Globus pallidus (tissue), 1 donor: ENCODE measurements around the gene MRGPRE.
"Not testable (repeated sequence)": the region's sequence is repeated elsewhere in the genome, so short reads cannot be mapped to it uniquely, and the experiment has no call there.

Experiments
- DNase-seq: peaks from one replicate; pipeline ENCODE4 v3.0.0-alpha.2; 2015; ENCODE audit warnings: low spot score

Gene MRGPRE, protein sequence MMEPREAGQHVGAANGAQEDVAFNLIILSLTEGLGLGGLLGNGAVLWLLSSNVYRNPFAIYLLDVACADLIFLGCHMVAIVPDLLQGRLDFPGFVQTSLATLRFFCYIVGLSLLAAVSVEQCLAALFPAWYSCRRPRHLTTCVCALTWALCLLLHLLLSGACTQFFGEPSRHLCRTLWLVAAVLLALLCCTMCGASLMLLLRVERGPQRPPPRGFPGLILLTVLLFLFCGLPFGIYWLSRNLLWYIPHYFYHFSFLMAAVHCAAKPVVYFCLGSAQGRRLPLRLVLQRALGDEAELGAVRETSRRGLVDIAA

DNA sequence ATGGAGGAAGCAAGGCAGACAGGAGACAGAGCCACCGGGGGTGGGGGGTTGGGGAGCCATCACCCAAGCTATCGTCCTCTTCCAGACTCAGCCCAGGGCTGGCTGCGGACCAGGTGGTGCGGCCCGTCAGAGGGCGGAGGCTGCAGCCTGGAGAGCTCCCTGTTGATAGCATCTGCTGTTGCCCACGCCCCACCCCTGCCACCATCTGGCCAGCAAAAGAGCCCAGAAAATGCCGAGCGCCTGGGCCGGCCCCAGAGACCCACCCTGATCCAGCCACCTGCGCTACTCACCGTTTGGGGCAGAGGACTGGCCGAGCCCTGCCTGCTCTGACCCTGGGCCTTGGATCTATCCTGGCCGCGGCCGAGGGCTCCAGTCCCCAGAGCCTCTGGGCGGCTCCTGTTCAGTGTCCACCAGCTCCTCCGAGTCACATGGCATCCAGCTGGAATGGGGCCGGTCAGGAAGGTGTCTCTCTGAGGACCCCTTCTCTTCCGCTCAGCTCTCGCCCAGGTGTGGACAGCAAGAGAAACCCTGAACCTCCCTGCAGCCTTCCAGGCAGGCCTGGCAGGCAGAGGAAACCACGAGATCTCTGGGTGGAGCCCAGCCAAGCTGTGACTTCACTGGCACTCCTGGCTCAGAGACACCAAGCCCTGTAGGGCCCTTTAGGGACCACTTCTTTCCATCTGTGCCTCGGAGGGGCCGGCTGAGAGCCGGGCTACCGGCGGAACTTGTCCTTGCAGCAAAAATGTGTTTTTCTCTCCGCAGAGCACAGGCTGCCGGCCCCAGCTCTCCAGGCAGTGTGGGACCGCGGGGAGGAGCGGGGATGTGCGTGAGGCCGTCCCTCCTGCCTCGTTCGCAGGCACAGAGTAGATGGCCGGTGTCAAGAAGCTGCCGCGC lies at the start of gene MRGPRE:
TSS of gene MRGPRE (minus strand) at position 567 of the 894 bp plus-strand sequence. CDS start 3,618 bp downstream, outside the sequence.
- peak; percentile 5 for DNase-seq

DNA sequence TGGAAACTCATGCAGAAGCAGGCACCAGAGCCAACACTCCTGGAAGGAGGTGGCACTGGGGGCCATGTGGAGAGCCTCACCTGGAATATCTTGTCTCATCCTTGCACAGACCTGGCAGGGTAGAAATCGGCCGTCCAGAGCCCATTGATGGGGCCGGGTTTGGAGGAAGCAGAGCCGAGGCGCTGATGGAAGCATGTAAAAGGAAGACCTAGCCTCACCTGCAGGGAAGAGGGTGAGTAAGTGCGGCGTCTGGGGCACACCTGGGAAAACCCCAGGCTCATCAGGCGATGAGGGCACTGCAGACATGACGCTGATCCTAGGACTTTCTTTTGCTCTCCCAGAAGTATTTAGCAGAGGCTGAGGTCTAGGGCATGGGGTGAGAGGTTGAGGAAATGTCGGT lies 48.9 kb upstream of the MRGPRE start:
- DNase-seq: not testable (repeated sequence)

DNA sequence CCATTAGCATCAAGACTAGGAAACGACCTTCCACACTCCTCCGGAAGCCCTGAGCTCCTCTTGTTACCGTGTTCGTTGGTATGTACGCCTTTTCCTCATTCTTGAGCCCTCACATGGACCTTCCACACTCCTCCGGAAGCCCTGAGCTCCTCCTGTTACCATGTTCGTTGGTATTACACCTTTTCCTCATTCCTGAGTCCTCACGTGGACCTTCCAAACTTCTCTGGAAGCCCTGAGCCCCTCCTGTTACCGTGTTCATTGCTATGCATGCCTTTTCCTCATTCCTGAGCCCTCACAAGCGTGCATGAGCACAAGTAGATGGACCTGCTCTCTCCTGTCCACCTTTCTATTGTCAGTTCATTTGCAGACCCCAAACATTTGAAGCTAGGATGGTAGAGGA lies 48.4 kb upstream of the MRGPRE start:
- not testable (repeated sequence) for DNase-seq

DNA sequence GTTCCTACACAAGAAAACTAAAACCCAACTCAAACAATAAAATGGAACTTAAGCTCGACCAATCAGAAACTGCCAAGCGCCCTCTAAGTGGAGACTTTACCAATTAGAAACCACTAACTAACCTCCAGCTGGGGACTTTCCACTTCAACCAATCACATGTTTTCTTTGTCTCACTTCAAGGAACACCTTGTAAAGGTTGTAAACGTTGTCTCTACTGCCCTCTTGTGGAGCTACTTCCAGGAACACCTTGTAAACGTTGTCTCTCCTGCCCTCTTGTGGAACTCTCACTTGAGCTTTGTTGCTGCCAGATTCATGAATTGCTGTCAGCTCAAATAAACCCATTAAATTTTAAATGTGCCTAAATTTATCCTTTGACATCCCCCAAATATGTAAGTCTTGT lies 46.7 kb upstream of the MRGPRE start:
- not testable (repeated sequence) for DNase-seq

DNA sequence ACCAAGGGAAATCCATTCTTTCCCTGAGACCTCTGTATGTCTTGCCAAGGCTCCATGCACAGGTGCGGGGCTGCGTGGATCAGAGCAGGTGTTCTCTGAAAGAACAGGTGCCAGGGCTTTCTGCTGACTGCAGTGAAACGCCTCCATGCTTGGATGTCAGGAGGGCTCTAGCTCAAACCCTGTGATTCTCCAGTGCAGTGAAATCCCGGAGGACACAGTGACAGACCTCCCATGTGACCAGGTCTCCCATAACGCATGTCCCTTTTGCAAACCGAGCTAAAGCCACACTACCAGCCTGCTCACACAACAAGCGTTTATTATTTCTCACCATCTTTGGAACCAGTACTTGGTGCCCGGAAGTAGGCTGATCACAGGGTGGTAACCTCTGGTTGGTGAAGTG lies 41.4 kb upstream of the MRGPRE start:
- DNase-seq: not testable (repeated sequence)

DNA sequence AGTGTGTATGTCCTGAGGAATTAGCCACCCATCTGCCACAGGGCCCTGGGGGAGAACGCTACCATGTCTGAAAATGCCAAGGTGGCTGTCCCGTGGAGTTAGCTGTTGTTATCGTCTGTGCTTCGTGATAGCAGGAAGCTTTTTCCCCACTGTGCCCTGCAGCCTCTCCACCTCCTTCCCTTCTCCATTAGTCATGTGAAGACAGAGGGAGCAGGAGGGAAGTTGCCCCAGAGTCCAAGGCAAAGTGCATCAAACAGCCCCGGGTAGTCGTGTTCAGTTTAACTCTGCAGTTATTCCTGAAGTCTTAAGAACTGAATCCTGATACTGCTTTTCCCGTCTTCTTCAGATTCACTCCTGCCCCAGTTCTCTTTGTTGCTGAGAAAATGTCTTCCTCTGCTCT lies 30.3 kb upstream of the MRGPRE start:
- DNase-seq: not testable (repeated sequence)

DNA sequence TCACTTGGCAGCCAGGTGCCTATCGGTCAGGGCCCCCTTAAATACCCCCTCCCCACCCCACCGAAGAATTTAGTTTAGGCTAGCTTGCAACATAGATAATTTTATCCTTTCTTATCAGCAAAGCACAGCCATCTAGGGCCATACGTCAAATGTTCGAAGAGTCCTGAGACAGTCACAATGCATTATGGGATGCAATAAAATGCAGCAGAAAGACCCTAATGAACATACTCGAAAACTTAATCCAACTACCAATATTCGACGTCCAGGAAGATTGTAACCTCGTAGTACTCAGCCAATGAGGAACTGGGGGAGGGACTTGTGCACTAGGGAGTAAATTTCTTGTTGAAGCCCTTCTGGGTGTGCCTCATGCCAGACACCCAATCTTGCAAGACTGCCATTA lies 29.6 kb upstream of the MRGPRE start:
- DNase-seq: not testable (repeated sequence)

DNA sequence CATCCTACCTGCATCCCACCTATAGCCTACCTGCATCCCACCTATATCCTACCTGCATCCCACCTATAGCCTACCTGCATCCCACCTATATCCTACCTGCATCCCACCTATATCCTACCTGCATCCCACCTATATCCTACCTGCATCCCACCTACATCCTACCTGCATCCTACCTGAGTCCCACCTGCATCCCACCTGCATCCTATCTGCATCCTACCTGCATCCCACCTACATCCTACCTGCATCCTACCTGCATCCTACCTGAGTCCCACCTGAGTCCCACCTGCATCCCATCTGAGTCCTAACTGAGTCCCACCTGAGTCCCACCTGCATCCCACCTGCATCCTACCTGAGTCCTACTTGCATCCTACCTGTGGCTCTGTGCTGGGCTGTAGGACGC lies 25.3 kb upstream of the MRGPRE start:
- DNase-seq: not testable (repeated sequence)

DNA sequence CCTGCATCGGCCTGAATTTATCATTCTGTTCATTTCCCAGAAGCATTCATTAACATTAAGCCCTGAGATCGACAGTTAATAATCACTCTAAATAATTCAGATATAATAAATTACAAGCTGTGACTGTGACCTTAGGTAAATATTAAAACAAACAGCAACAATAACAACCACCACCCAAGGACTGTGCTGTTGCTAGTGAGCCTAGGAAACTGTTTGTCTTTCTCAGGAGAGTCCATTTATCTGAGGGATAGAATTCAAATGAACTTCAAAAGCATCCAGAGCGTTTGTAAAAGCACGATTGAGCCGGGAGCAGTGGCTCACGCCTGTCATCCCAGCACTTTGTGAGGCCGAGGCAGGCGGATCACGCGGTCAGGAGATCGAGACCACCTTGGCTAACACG lies 23.0 kb upstream of the MRGPRE start:
- not testable (repeated sequence) for DNase-seq

DNA sequence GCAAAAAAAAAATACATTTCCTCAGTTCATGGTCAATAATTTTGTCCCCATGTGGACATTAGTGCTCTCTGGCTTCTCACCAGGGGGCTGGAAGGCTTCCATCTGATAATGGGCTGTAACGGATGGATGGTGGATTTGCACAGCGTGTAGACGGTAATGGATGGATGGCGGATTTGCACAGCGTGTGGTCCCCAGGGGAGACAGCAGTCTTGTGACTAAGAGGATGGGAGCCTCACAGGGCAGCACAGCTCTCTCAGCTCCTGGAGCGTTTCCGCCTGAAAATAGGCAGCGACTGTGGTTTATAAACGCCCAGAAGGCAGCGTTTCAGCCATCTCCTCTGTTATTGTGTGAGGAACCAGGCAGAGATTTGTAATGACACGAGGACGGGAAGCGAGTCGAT lies 22.6 kb upstream of the MRGPRE start:
- DNase-seq: not testable (repeated sequence)

DNA sequence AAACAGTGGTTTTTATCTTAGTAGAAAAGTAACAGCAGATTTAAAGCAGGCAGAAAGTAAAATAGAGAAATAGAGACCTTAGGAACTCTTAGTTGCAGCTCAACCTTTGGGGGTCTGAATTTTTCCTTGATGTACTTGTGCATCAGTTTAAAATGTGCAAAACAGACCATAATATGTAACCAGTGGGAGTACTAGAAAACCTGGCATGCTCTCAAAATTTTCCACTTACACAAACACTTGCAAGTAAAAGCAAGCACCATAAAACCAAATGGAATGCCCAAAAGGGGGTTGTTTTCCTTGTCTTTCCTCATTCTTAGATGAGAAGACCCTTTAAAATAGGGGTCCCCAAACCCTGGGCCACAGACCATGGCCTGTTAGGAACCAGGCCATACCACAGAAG lies 12.9 kb upstream of the MRGPRE start:
- DNase-seq: no peak

DNA sequence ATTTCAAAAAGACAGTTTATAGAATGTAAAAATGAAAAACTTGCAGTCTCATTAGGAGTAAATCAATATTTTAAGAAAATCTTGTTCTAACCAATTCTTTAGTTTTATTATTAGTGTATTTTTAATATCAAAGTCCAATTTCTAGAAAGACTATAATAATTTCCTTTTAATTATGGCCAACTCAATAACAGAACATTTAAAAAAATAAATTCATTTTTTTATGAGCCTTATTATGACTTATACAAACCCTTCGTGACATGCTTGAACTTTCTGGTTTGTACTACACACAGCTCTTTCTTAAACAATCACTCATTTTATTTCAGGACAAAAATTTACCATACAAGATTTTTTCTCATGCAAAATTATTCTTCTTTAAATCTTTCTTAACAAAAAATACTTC lies 11.7 kb upstream of the MRGPRE start:
- DNase-seq: no peak

DNA sequence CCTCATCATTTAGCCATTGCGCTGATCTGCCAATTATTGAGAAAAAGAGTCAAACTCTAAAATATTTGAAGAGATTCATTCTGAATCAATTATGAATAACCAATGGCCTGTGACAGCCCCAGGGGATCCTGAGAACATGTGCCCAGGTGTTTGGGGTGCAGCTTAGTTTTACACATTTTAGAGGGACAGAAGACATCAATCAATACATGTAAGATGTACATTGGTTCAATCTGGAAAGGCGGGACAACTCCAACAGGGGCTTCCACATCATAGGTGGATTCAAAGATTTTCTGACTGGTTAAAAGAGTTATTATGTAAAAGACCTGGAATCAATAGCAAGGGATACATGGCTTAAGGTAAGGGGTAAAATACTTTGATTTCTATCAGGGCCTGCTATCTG lies 4.9 kb upstream of the MRGPRE start:
- no peak for DNase-seq

DNA sequence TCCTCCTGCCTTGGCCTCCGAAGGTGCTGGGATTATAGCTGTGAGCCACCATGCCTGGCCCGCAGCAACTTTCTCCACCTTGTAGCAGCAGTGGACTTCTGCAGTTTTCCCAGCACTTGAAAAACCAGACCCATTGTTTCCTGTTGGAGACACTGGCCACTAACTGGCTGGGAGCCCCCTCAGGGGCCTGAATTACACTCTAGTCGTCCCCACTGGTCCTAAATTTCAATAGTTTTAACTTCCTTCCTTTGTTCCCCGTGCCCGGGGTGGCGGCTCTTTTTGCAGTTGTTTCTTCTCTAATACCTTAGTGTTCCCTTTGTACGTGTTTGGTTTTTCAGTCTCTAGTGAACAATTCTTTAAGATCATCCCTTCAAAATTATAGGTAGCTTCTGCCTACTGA lies 2.6 kb upstream of the MRGPRE start:
- DNase-seq: no peak

DNA sequence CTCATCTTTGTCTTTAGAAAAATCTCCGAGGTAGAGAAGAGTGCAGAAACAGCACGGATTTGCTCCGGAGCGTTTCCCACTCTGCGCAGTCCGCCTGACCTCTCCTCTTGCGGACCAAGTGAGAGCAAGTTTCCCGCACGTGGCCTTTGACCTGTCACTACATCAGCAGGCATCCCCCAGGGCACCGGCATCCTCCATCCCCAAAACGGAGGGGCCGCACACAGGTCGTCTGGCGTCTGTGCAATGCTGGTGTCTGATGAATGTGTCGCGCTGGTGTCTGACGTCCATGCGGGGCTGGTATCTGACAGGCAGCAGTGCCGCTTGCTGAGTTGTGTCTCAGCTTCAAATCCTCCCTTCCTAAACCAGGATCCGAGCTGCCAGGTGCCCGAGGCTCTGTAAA lies 739 bp upstream of the MRGPRE start:
- DNase-seq: no peak

DNA sequence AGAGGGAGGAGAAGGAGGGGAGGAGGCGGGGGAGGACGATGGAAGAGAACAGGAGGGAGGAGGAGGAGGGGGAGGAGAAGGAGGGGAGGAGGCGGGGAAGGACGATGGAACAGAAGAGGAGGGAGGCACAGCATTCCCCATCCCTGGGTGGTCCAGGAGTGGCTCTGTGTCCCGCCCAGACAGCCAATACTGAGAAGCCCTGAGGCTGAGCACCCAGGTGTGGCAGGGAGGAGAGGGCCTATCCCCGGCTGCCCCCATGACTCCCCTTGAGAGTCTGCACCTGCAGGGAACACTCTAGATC lies 717 bp downstream of the MRGPRE start:
- no peak for DNase-seq

DNA sequence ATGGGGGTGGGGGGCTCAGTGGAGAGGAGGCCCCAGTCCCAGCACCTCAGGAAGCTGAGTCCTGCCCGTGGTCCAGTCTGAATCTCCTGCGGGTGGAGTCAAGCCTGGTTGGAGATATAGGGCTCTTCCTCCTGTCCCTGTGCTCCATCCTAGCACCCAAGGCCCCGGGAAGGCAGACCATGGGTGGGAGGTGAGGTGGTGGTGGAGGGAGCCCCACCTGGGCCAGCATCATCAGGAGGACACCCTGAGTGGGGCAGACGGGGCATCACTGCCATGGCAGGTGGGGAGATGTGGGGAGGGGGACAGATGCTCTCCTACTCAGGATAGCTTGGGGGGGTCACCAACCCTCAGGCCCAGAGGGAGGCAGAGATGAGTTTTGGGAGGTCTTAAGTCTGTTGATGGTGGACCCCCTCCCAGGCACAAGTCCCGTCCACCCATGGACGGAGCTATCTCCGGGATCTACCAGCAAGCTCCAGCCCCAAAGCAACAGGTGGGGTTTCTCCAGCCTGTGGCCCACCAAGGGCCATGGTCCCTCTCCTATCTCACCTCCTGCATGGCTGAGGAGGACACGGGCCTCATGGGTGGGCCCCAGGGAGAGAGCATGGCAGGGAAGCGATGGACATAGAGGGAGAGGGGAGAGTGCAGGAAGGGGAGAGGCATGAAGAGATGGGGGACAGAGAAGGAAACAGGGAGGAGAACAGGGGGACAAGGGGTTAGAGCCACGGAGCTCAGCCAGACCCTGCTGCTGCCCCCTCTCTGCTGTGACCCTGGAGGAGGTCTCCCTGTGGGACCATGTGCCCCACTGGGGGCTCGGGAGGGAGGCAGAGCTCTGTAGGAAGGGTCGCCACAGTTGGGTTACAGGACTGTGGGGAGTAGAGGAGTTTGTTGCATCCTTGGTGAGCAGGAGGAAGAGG lies 1.3 kb downstream of the MRGPRE start:
- no peak for DNase-seq

DNA sequence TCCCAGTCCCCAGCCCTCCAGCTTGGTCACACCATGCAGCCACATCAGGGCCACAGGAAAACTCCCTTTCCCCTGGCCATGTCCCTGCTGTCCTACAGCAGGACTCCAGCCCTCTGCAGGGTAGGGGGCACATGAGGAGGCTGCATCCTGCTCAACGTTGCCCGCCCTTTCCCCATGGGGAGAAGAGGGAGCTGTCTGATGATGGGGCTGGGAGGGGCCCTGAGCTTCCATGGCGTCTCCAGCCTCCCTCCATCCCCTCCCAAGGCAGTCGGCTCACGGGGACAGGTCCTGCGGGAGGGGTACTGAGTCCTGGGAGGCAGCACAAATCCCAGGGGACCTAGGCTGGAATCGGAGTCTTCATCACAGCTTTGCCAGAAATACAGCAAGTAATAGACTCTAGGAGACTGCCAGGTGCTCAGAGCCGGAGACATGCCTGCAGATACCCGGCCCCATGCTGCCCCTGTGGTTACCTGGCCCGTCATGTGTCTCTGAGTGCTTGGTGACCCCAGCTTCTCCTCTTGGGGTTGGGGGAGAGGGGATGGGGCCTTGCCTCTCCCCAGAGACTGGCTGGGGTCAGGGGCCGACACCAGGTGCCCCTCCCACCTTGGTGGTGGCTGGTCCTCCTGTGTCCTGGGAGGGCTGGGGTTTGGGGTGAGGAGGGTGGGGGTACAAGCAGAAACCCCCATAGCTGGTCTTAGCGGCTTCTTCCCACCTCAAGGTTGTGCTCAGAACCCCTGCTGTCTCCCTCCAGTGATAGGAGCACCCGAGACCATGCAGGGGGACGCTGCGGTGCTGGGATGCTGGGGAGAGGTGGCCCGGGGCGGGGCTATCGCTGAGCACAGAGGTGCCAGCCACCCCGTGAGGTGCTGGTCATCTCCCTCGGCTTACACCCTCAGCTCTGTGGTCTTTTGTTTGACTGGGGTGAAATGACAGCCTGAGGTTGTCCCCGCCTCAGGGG lies 2.3 kb downstream of the MRGPRE start:
- no peak for DNase-seq

DNA sequence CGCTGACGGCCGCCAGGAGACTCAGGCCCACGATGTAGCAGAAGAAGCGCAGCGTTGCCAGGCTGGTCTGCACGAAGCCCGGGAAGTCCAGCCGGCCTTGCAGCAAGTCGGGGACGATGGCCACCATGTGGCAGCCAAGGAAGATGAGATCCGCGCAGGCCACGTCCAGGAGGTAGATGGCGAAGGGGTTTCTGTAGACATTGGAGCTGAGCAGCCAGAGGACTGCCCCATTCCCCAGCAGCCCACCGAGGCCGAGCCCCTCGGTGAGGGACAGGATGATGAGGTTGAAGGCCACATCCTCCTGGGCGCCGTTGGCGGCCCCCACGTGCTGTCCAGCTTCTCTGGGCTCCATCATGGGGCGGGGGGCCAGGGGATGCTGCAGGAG lies 3.8 kb downstream of the MRGPRE start:
- DNase-seq: no peak

DNA sequence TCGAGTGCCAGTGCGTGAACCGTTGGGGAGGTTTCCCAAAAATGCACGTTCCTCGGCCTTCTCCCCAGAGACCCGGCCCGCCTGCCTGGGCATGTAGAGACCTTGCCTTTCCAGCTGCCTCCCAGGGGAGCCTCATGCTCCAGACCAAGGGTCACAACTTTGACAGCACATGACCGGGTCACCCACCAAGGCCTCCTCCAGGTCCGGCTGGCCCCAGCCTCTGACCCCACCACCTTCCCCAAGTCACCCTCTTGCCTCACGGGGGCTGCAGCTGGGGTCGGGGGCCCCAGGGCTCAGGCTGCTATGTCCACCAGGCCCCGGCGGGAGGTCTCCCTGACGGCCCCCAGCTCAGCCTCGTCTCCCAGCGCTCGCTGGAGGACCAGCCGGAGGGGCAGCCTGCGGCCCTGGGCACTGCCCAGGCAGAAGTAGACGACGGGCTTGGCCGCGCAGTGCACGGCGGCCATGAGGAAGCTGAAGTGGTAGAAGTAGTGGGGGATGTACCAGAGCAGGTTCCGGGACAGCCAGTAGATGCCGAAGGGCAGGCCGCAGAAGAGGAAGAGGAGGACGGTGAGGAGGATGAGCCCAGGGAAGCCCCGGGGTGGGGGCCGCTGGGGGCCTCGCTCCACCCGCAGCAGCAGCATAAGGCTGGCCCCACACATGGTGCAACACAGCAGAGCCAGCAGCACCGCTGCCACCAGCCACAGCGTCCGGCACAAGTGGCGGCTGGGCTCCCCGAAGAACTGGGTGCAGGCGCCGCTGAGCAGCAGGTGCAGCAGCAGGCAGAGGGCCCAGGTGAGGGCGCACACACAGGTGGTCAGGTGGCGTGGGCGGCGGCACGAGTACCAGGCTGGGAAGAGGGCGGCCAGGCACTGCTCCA lies 4.4 kb downstream of the MRGPRE start:
- DNase-seq: no peak
